Colonic mucosa (tissue), 4 donors: ENCODE data around the gene CHST7. TPM values are rescaled to one million over a fixed set of nuclear protein-coding genes. Genes with fewer than 3 reads are reported as not detected.
A peak's percentile ranks its signal among the peaks of the same experiment; 100 is the strongest.

ENCODE experiments used
- DNase-seq: peaks from one replicate; pipeline ENCODE4 v3.0.0-alpha.2; 2020
- H3K27ac ChIP-seq: fragments of 200-600 bp; one replicate; pipeline ENCODE4 v1.8.0; 2021
- H3K27me3 ChIP-seq: fragments of 200-600 bp; one replicate; pipeline ENCODE4 v1.8.0; 2021
- H3K36me3 ChIP-seq: fragments of 200-600 bp; one replicate; pipeline ENCODE4 v1.8.0; 2021
- H3K4me1 ChIP-seq: fragments of 200-600 bp; one replicate; pipeline ENCODE4 v1.8.0; 2021; ENCODE audit warnings: mild to moderate bottlenecking
- H3K4me3 ChIP-seq: fragments of 200-600 bp; one replicate; pipeline ENCODE4 v1.8.0; 2021
- H3K9ac ChIP-seq, 2 donors: one replicate each; pipeline ENCODE4 v1.7.0; 2013; ENCODE audit warnings: control low read depth in 2 of 2, low read depth in 2 of 2, low read length in 2 of 2
- H3K9me3 ChIP-seq: fragments of 200-600 bp; one replicate; pipeline ENCODE4 v1.8.0; 2021
- intact Hi-C: fragments of 100-400 bp; cut with DNase I; formaldehyde crosslinking; loops from one replicate; pipeline ENCODE4 v1.14.1; 2022
- total RNA-seq, 2 donors: library from RNA; stranded (reverse); fragmentation: NEBNext Ultra II Directional in 1 of 2; extraction: Animal tissue kit (Norgen Biotek cat#: 25700) in 1 of 2; gene quantifications; one replicate each; pipeline ENCODE4 v1.2.1, GENCODE V29; 2021
- TF ChIP-seq, protein P1 (sequence below): fragments of 200-600 bp; IDR thresholded peaks from one replicate; pipeline ENCODE4 v1.8.0; 2022; ENCODE audit warnings: antibody characterized with exemption, mild to moderate bottlenecking
- donor health status: healthy.
- donor health status: DM: no; HTN: no; CAD: no.
- donor health status: DM: no; HTN: no; CAD: no.

CHST7 gene
- total RNA-seq, 2 donors from 2014 or later = 1.8 to 2.0 TPM

- H3K4me3 ChIP-seq = no peak overlapping the region
- DNase-seq = peak; percentile 29
- H3K27ac ChIP-seq = no peak overlapping the region
- no peaks in the 10 kb centered on the region for H3K4me1 ChIP-seq
- TF ChIP-seq, protein P1, sequence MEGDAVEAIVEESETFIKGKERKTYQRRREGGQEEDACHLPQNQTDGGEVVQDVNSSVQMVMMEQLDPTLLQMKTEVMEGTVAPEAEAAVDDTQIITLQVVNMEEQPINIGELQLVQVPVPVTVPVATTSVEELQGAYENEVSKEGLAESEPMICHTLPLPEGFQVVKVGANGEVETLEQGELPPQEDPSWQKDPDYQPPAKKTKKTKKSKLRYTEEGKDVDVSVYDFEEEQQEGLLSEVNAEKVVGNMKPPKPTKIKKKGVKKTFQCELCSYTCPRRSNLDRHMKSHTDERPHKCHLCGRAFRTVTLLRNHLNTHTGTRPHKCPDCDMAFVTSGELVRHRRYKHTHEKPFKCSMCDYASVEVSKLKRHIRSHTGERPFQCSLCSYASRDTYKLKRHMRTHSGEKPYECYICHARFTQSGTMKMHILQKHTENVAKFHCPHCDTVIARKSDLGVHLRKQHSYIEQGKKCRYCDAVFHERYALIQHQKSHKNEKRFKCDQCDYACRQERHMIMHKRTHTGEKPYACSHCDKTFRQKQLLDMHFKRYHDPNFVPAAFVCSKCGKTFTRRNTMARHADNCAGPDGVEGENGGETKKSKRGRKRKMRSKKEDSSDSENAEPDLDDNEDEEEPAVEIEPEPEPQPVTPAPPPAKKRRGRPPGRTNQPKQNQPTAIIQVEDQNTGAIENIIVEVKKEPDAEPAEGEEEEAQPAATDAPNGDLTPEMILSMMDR = no peak
- H3K9ac ChIP-seq = no peak overlapping the region
- intact Hi-C loops = no loop called here
- no peaks in the 10 kb centered on the region for H3K9me3 ChIP-seq
- H3K27me3 ChIP-seq = no peaks in the 10 kb centered on the region
- H3K36me3 ChIP-seq = no peaks in the 10 kb centered on the region
Observed at GRCh38 chrX:46575991-46576392, 2.4 kb downstream of the CHST7 start.

GRCh38 chrX:46576458-46576857, 2.9 kb downstream of the CHST7 start:
- intact Hi-C loops = no loop called here

GRCh38 chrX:46577221-46578005, 3.8 kb downstream of the CHST7 start:
- no peaks in the 10 kb centered on the region for H3K27me3 ChIP-seq
- no peak overlapping the region for H3K9ac ChIP-seq
- H3K4me3 ChIP-seq = no peak overlapping the region
- DNase-seq = no peak
- H3K36me3 ChIP-seq = no peaks in the 10 kb centered on the region
- intact Hi-C loops = no loop called here
- TF ChIP-seq, protein P1 = no peak
- no peak overlapping the region for H3K27ac ChIP-seq
- no peaks in the 10 kb centered on the region for H3K9me3 ChIP-seq
- H3K4me1 ChIP-seq = no peaks in the 10 kb centered on the region

More at GRCh38 chrX:46576458-46576857, 2.9 kb downstream of the CHST7 start:
- Histone ChIP-seq H3K9ac (no peak overlapping the region), H3K4me3 (no peak overlapping the region), H3K36me3 (no peaks in the 10 kb centered on the region), H3K27me3 (no peaks in the 10 kb centered on the region), H3K27ac (no peak overlapping the region), H3K9me3 (no peaks in the 10 kb centered on the region), H3K4me1 (no peaks in the 10 kb centered on the region)
- DNase-seq = no peak
- TF ChIP-seq, protein P1 = no peak

- Histone ChIP-seq H3K9ac (no peak overlapping the region), H3K27ac (no peak overlapping the region), H3K27me3 (no peaks in the 10 kb centered on the region), H3K4me3 (no peak overlapping the region), H3K4me1 (no peaks in the 10 kb centered on the region), H3K36me3 (no peaks in the 10 kb centered on the region), H3K9me3 (no peaks in the 10 kb centered on the region)
- intact Hi-C loops = no loop called here
- no peak for DNase-seq
- TF ChIP-seq, protein P1 = no peak
Observed at GRCh38 chrX:46579250-46579649, 5.7 kb downstream of the CHST7 start.

- no peak overlapping the region for H3K9ac ChIP-seq
- no peaks in the 10 kb centered on the region for H3K36me3 ChIP-seq
- H3K4me1 ChIP-seq = no peaks in the 10 kb centered on the region
- no peaks in the 10 kb centered on the region for H3K27me3 ChIP-seq
- no peak overlapping the region for H3K27ac ChIP-seq
- TF ChIP-seq, protein P1 = no peak
- DNase-seq = no peak
- no peak overlapping the region for H3K4me3 ChIP-seq
- intact Hi-C loops = no loop called here
- no peaks in the 10 kb centered on the region for H3K9me3 ChIP-seq
Observed at GRCh38 chrX:46580613-46581012, 7.0 kb downstream of the CHST7 start.
